Psoas muscle (tissue), 8 donors: ENCODE results near the gene FAM229A. TPM values are rescaled to one million over a fixed set of nuclear protein-coding genes. Genes with fewer than 3 reads are reported as not detected.

Experiments
- ATAC-seq, 4 donors: fragments of 200-7000 bp; cut with Tn5 transposase; one replicate each; pipeline ENCODE4 v1.9.1; 2020; ENCODE audit warnings: moderate library complexity in 3 of 4, mild to moderate bottlenecking in 2 of 4
- DNase-seq, 2 donors: peaks; one replicate each; pipeline ENCODE4 v3.0.0-alpha.2; 2020
- H3K27ac ChIP-seq: fragments of 200-600 bp; one replicate; pipeline ENCODE4 v1.8.0; 2022
- H3K27me3 ChIP-seq, 3 donors: fragments of 200-600 bp in 1 of 3; one replicate each; pipeline versions ENCODE4 v1.6.1 to v1.8.0; 2013 to 2022; ENCODE audit warnings: low read length in 2 of 3, mild to moderate bottlenecking in 2 of 3, moderate library complexity in 1 of 3; ENCODE audit not compliant: insufficient read depth in 3 of 3
- H3K36me3 ChIP-seq, 2 donors: fragments of 200-600 bp in 1 of 2; one replicate each; pipeline versions ENCODE4 v1.6.1 to v1.8.0; 2013 to 2022; ENCODE audit warnings: low read depth in 1 of 2, mild to moderate bottlenecking in 1 of 2, moderate library complexity in 1 of 2; ENCODE audit not compliant: insufficient read depth in 1 of 2
- H3K4me1 ChIP-seq: fragments of 200-600 bp; one replicate; pipeline ENCODE4 v1.8.0; 2022
- H3K4me3 ChIP-seq: fragments of 200-600 bp; one replicate; pipeline ENCODE4 v1.8.0; 2022; ENCODE audit warnings: mild to moderate bottlenecking
- H3K9me3 ChIP-seq: fragments of 200-600 bp; one replicate; pipeline ENCODE4 v1.8.0; 2022
- WGBS, 3 donors: extraction: QIAGEN DNeasy Blood & Tissue Kit; methylation state at CpG; one replicate each; pipeline versions ENCODE4 v1.1.6 to v1.1.7; 2013; 5-methylcytosine and 5-hydroxymethylcytosine counted together
- intact Hi-C, 2 donors: fragments of 100-400 bp; cut with DNase I; formaldehyde crosslinking; loops; one replicate each; pipeline versions ENCODE4 v1.11.0 to v1.14.2; 2022
- polyA plus RNA-seq, 3 donors: library from polyadenylated mRNA; stranded (reverse); fragments of 200-250 nt; gene quantifications; one replicate each; pipeline ENCODE4 v1.2.3, GENCODE V29; 2013
- total RNA-seq, 4 donors: library from RNA; stranded (reverse); fragmentation: NEBNext Ultra II Directional in 2 of 4; extraction: Animal tissue kit (Norgen Biotek cat#: 25700) in 2 of 4; gene quantifications; one replicate each; pipeline versions ENCODE4 v1.2.1 to v1.2.4, GENCODE V29; 2021 to 2023
- TF ChIP-seq, protein P1 (sequence below): fragments of 200-600 bp; IDR thresholded peaks from one replicate; pipeline ENCODE4 v1.8.0; 2022; ENCODE audit warnings: antibody characterized with exemption
- donor health status: healthy with polysubstance abuse.
- donor health status: DM: no; HTN: no; CAD: no; lungs with moderate emphysema.
- donor health status: Bipolar disorder and iron deficiency.
- donor health status: healthy.
- donor health status: DM: yes; HTN: yes; CAD: no.
- donor health status: DM: no; HTN: no; CAD: no.
- donor health status: DM: no; HTN: no; CAD: no.
- donor health status: DM: yes; HTN: yes; CAD: no.

FAM229A gene
- total and polyA plus RNA-seq, 7 donors: 0.98 to 4.0 (median 1.9) TPM

DNA sequence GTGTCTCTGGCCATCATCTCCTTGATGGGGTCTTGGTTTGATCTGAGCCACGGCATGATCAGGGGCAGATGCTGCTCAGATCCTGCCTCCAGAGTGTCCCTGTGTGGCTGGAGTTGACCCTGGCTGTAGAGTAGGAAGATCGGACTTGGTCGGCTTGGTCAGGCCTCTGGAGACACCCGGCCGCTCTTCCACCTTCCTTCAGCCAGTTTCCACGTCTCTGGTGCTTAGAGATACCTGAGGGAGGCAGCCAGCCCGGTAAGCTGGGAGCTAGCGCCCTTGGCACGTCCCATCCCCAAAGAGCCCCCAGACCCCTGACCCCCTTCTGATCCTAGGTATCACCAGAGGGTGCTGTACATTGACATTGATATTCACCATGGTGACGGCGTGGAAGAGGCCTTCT is 35.1 kb downstream of the FAM229A start:
- TF ChIP-seq, protein P1, sequence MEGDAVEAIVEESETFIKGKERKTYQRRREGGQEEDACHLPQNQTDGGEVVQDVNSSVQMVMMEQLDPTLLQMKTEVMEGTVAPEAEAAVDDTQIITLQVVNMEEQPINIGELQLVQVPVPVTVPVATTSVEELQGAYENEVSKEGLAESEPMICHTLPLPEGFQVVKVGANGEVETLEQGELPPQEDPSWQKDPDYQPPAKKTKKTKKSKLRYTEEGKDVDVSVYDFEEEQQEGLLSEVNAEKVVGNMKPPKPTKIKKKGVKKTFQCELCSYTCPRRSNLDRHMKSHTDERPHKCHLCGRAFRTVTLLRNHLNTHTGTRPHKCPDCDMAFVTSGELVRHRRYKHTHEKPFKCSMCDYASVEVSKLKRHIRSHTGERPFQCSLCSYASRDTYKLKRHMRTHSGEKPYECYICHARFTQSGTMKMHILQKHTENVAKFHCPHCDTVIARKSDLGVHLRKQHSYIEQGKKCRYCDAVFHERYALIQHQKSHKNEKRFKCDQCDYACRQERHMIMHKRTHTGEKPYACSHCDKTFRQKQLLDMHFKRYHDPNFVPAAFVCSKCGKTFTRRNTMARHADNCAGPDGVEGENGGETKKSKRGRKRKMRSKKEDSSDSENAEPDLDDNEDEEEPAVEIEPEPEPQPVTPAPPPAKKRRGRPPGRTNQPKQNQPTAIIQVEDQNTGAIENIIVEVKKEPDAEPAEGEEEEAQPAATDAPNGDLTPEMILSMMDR: no peak
- H3K27ac ChIP-seq: no peak overlapping the region
- WGBS, 3 donors: 92 to 97% (median 94%) methylated on average over 11 of the region's 11 CpGs
- H3K36me3 ChIP-seq: peaks cover 2 to 84% of the 10 kb centered on the region in 2 donors
- no peaks in the 10 kb centered on the region for H3K9me3 ChIP-seq
- no peak overlapping the region for H3K4me3 ChIP-seq
- ATAC-seq: no peak
- no peaks in the 10 kb centered on the region for H3K4me1 ChIP-seq
- no peaks in the 10 kb centered on the region for H3K27me3 ChIP-seq
- DNase-seq: no peak
- intact Hi-C loops: no loop called here

DNA sequence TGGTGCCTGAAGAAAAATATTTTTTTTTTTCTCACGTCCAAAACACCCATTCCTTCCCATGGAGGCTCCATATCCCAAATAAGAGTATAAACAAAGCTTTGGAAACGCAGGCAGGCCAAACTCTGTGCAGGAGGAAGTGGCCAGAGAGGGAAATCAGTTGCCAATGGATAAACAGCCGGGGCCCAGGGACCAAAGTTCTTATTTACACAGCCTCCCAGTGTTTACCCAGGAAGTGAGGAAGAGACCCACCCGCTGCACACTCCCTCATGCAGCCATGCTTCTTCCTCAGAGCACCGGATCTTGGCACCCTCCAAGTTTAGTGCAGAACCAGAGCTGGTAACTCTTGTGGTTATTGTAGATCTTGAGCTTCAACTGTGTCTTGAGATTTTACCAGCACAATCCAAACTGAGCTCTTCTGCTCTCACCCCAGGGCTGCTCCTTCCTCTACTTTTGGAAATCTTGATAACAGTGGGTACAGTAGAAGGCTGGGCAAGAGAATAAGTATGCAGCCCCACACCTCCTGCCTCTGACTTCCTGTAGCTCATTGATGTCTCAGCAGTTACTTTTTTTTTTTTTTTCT is 40.5 kb downstream of the FAM229A start:
- H3K9me3 ChIP-seq: no peaks in the 10 kb centered on the region
- no peak overlapping the region for H3K27ac ChIP-seq
- no peaks in the 10 kb centered on the region for H3K27me3 ChIP-seq
- no peak overlapping the region for H3K4me3 ChIP-seq
- DNase-seq (no peak), ATAC-seq (no peak)
- TF ChIP-seq, protein P1: no peak
- H3K4me1 ChIP-seq: no peaks in the 10 kb centered on the region
- H3K36me3 ChIP-seq: peaks cover 0 to 64% of the 10 kb centered on the region in 2 donors
- intact Hi-C loops: no loop called here
- WGBS, 3 donors: 51 to 69% (median 62%) methylated on average over 5 of the region's 5 CpGs

DNA sequence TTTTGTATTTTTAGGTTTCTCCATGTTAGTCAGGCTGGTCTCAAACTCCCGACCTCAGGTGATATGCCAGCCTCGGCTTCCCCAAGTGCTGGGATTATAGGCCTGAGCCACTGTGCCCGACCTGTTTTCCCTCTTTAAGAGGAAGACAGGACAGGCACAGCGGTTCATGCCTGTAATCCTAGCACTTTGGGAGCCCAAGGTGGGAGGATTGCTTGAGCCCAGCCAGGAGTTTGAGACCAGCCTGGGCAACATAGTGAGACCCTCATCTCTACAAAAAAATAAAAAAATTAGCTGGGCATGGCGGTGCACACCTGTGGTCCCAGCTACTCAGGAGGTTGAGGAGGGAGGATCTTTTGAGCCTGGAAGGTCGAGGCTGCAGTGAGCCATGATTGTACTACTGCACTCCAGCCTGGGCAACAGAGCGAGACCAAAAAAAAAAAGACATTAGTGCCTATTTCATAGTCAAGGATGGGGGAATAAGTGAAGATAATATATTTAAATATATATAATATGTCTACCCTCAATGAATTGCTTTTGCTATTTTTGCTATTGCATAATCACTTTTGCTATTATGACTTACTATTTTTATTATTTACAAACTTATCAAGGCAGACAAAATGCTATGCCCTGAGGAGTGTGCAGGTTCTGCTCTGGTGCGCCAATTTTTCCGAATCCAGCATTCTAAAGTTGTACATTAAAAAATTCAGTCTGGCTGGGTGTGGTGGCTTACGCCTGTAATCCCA is 44.0 kb downstream of the FAM229A start:
- no peaks in the 10 kb centered on the region for H3K9me3 ChIP-seq
- H3K4me3 ChIP-seq: no peak overlapping the region
- no peaks in the 10 kb centered on the region for H3K4me1 ChIP-seq
- intact Hi-C loops: loop anchor here in 1 of 2 donors (10.0 kb wide), 1 partner anchor 103 kb away; no protein-coding TSS in a partner anchor
- H3K27me3 ChIP-seq: no peaks in the 10 kb centered on the region
- H3K27ac ChIP-seq: no peak overlapping the region
- peaks cover 0 to 40% of the 10 kb centered on the region in 2 donors for H3K36me3 ChIP-seq
- 96% methylated on average over 10 of the region's 10 CpGs for WGBS, 3 donors
- DNase-seq (no peak), ATAC-seq (no peak)
- TF ChIP-seq, protein P1: no peak

DNA sequence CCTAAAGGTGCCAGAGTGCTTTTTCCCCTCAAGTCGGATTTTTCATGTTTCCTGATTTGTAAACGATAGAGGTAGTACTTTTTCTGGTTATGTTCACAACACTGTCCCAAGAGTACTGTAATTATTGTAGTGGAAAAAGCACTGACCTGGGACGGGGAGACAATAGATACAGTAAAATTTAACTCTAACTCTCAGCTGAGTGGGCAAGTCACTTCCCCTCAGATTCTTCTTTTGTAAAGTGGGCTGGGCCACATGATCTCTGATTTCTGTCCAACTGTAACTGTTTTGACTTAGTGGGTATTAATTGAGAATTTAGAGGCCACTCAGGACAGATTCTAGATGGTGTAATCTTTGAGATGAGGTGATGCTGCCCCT is 45.4 kb downstream of the FAM229A start:
- Histone ChIP-seq H3K27me3 (no peaks in the 10 kb centered on the region), H3K27ac (no peak overlapping the region), H3K9me3 (no peaks in the 10 kb centered on the region), H3K4me3 (no peak overlapping the region), H3K36me3 (peaks cover 0 to 35% of the 10 kb centered on the region in 2 donors), H3K4me1 (no peaks in the 10 kb centered on the region)
- TF ChIP-seq, protein P1: no peak
- 63 to 75% (median 73%) methylated on average over 3 of the region's 3 CpGs for WGBS, 3 donors
- no peak for ATAC-seq
- no peak for DNase-seq
- intact Hi-C loops: loop anchor here (2.0 to 10.0 kb wide), 2 partner anchors 102 kb away; no protein-coding TSS in a partner anchor
